GM21529 (cell line): ENCODE measurements around the gene MFSD2B.
A peak's percentile ranks its signal among the peaks of the same experiment; 100 is the strongest.
"Not testable (repeated sequence)": the region's sequence is repeated elsewhere in the genome, so short reads cannot be mapped to it uniquely, and the experiment has no call there.

Experiments
- ATAC-seq: cut with Tn5 transposase; IDR thresholded peaks from one replicate; pipeline ENCODE4 v1.9.1; 2021; ENCODE audit not compliant: unreplicated experiment

The MFSD2B gene

DNA sequence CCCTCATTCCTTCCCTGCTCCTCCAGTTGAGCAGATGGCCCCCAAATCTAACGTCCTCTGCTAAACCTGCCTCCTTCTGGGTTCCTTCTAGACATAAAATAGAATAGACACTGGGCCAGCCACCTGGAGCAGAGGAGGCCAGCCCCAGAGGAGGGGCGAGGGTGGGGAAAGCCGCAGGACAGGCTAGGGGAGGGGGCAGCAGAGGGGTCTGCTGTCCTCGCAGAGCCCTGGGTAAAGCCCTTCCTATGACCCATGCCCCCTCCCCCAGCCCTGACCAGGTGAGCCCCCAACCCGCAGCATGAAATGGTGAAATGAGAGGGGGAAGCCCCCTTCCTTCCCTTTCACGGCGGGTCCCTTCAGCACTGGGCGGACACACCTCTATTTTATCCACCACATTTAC is 7.8 kb downstream of the MFSD2B start:
- no peak for ATAC-seq

DNA sequence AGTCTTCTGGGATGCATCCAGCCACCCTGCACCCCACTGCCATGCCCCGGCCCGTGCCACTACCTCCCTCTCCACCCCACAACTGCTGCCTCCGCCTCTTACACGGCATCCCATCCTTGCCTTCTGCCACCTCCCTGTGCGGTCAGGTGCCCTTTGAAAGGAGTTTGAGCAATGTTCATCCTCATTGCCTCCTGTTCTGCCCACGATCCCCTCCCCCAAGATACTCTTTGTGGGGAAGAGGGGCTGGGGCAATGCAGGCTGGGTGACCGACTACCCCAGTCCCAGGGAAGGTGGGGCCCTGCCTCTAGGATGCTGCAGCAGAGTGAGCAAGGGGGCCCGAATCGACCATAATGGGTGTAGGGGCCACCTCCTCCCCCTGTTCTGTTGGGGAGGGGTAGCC is 8.4 kb downstream of the MFSD2B start:
- no peak for ATAC-seq

- no peak for ATAC-seq
Measured at GRCh38 chr2:24019729-24020128, 9.8 kb downstream of the MFSD2B start.

- ATAC-seq: no peak
Measured at GRCh38 chr2:24020244-24020643, 10.4 kb downstream of the MFSD2B start.

DNA sequence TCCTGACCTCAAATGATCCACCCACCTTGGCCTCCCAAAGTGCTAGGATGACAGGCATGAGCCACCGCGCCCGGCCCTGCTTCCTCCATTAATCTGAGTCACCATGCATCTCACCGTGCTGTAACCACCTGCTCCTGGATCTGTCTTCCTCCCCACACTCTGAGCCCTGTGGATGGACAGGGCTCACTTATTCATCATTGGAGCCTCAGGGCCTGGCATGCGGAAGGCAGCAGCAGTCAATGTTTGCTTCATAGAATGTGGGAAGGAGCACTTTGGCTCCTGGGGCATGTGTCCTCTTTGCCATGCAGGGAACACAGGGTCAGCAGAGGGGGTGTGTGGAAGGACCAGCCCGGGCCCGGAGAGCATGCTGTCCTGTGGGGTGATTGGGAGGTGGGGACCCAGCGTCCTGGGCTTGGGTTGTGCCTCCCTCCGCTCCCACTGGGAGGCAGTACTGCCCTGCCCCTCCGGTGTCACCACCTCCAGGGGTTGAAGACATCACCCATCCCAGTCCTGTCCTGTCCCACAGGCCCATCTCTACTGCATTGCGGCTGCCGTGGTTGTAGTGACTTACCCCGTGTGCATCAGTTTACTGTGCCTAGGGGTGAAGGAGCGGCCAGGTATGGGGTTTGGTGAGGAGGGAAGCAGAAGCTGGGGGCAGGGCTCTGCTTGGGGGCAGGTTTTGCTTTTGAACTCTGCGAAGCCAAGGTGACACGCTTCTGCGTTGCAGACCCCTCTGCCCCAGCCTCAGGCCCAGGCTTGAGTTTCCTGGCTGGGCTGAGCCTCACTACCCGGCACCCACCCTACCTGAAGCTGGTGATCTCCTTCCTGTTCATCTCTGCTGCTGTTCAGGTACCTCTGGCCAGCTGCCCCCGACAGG is 11.5 kb downstream of the MFSD2B start:
- ATAC-seq: no peak

- no peak for ATAC-seq
Measured at GRCh38 chr2:24022324-24022974, 12.6 kb downstream of the MFSD2B start.

GRCh38 chr2:24022975-24023575 is 13.2 kb downstream of the MFSD2B start:
- ATAC-seq: no peak

- no peak for ATAC-seq
Measured at GRCh38 chr2:24024018-24024417, 14.1 kb downstream of the MFSD2B start.

DNA sequence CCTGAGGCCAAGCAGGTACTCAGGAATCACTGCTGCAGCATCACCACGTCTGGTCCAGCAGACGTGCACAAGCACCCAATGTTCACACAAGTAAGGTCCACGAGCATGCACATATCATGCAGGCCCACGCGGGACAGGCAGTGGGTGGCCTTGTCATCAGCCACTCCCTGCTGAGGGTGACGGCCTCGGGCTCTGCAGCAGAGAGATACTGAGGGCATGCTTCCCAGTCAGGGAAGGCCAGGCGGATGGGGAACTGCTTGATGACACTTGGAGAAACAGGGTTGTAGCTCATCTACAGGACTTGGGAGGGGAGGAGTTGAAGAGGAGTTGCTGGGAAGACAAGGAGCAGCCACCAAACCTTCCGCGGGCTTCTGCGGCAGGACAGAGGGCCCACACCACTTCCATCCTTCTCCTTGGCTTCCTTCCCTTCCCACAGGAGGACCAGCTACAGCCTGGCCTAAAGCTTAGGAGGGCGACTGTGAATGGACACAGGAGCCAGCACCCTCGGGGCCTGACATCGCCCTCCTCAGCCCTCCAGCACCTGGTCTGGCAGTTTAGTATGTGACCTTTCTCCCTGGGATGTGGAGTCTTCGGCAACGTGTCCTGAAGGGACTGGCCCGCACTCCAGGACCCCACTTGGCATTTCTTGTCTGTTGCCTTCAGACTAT is 15.2 kb downstream of the MFSD2B start:
- no peak for ATAC-seq

GRCh38 chr2:24026233-24026632 is 16.3 kb downstream of the MFSD2B start:
- no peak for ATAC-seq

DNA sequence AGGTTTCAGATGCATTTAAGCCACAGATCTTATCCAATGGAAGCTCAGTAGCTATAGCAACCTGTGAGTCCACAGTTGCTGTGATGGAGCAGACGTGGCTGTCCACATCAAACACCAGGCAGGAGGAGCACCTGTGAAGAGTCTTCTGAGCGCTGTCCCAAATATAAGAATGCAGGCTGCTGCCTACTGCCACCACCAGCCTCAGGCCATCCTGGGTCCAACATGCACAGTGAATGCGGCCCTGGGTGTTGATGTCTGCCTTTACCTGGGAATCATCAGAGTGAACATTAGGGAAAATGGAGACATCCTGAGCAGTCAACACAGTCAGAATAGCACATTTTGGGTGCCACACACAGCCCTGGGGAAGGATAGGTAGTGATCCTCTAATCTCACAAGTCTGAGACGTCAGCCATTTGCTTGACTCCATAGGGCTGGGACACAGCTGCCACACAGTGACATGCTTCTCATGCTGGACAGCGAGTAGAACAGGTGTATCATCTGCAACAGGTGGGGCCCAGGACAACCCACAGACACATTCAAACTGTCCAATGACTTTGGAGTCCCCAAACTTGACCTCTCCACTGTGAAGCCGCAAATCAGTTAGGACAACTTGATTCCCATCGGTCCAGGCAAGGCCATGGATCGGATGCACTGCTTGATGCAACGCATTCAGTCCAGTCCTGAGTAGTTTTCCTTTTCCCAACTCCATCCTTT is 29.1 kb downstream of the MFSD2B start:
- no peak for ATAC-seq

DNA sequence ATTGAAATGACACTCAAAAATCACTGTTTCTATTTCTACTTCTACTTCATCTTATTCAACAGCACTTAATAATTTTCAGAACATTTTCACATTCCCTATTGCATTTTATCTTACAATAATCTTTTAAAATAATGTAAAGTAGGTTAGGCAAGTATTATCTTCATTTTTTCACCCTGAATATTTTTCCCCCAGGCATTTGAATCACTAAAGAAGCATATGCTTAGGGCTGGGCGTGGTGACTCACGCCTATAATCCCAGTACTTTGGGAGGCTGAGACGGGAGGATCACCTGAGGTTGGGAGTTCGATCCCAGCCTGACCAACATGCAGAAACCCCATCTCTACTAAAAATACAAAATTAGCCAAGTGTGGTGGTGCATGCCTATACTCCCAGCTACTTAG is 30.6 kb downstream of the MFSD2B start:
- no peak for ATAC-seq

DNA sequence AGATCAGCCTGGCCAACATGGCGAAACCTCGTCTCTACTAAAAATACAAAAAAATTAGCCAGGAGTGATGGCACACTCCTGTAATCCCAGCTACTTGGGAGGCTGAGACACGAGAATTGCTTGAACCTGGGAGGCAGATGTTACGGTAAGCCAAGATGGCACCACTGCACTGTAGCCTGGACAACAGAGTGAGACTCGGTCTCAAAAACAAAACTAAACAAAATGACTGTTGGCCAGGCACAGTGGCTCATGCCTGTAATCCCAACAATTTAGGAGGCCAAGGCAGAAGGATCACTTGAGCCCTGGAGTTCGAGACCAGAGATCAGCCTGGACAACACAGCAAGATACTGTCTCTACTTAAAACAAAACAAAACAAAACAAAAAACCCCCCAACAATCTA is 33.2 kb downstream of the MFSD2B start:
- ATAC-seq: not testable (repeated sequence)

- ATAC-seq: no peak
Measured at GRCh38 chr2:24045511-24046508, 35.9 kb downstream of the MFSD2B start.

DNA sequence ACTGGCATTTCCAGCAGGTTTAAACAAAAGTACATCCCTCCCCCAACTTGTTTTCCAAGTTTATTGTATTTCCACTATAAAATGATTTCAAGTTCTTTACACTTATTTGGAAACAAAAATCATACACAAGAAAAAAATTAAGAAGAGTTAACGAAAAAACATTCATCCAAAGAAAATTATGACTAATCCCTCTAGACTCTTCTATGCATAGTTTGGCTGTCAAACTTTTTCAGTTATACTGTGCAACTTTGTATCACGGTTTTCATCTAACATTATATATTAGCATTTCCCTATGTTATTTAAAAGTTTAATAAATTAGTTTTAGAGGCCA is 36.7 kb downstream of the MFSD2B start:
- ATAC-seq: no peak

DNA sequence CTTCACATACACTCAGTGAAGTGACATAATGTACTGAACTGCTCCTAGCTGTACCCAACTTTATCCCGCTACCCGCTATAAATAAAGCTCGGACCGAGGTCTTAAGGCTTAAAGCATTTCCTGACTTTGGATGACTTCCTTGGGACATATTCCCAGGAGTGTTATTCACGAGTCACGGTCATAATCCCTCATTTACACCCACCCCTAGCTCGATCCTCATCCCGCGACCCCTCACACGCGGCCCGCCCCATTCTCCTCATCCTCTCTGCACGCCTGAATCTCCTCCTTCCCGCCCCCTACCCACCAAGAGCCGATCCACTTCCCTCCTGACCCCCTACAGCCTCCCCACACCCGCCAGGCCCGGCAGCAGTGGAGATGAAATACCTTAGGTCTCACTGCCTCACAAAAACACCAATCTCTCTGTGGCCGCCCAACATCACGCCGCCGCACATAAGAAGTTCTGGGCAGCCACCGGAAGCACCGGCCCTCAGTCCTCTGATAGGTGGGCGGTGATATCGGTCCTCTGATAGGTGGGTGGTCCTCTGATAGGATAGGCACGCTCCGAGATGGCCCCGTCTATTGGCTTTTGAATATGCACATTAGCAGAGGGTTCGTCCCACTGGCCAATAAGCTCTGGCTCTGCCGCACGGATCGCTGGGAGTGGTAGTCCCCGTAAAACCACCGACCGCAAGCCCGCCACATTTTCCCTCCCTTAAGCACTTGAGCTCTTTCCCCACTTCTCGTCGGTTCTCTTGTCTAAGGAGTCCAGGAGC is 37.2 kb downstream of the MFSD2B start, which contains the start of gene WDCP:
Gene WDCP, minus strand, starts transcription at position 462 of the 773 bp plus-strand sequence. CDS start 7,897 bp downstream, outside the sequence.
- ATAC-seq: peak; percentile 99

- no peak for ATAC-seq
Measured at GRCh38 chr2:24047703-24048033, 37.8 kb downstream of the MFSD2B start.

DNA sequence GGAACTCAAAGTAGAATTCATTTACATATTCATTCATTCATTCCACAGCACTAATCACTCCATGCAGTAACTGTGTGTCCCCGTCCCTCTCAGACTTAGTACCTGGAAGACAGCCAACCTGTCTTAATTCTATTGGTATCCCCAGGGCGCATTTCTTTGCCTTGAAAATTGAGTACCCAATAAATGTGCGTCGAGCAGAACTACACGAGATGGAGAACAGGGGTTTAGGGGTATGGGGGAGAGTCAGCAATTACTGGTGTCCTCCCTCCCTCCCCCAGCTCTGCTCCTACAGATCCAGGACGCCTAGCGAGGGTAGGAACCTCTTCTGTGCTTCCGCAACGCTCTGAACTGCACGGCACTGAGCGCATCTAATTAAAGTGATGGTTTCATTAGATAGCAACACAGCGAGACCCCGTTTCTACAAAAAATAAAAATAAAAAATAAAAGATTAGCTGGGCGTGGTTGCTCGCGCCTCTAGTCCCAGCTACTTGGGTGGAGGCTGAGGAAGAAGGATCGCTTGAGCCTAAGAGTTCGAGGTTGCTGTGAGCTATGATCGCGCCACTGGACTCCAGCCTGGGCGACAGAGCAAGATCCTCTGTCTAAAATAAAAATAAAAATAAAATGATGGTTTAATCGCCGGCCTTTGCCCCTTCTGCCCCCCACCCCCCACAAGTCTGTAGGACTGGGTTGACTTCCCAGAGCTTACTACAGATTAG is 39.0 kb downstream of the MFSD2B start:
- no peak for ATAC-seq
